GM13976 (cell line): Measurements from ENCODE around the gene LARP4.
"Not testable (repeated sequence)": the region's sequence is repeated elsewhere in the genome, so short reads cannot be mapped to it uniquely, and the experiment has no call there.

Source experiments
- DNase-seq: peaks from one replicate; pipeline ENCODE4 v3.0.0; 2012; ENCODE audit warnings: low spot score
- CTCF ChIP-seq: IDR thresholded peaks from 2 replicates; pipeline ENCODE4 v1.5.1; 2012; ENCODE audit warnings: borderline replicate concordance, mild to moderate bottlenecking; ENCODE audit not compliant: insufficient read depth; ENCODE audit errors: extremely low read depth, missing control alignments, control extremely low read depth
- in situ Hi-C: fragments of 300-500 bp; cut with MboI; formaldehyde crosslinking; loops from one replicate; pipeline ENCODE4 v1.12.0; 2022; ENCODE audit warnings: low sequenced_read_pairs, mixed read lengths, inconsistent platforms; ENCODE audit not compliant: unreplicated experiment

The LARP4 gene

GRCh38 chr12:50483488-50483887 is 82.8 kb downstream of the LARP4 start:
- DNase-seq = no peak
- in situ Hi-C loops = no loop called here
- TF ChIP-seq CTCF = no peak

GRCh38 chr12:50488801-50489200 is 88.1 kb downstream of the LARP4 start:
- TF ChIP-seq CTCF = no peak
- in situ Hi-C loops = no loop called here
- DNase-seq = no peak

GRCh38 chr12:50498119-50498518 is 97.4 kb downstream of the LARP4 start:
- DNase-seq, in situ Hi-C loops: not testable (repeated sequence)

GRCh38 chr12:50504798-50505674 is 104.4 kb downstream of the LARP4 start, which contains the start of gene DIP2B:
DIP2B (plus strand) TSS chr12:50504985; CDS start chr12:50505141, 156 bp downstream.
- in situ Hi-C loops = loop anchor here (5.0 kb wide), 1 partner anchor 132 kb away; no protein-coding TSS in a partner anchor
- peak; percentile 92 for DNase-seq
- TF ChIP-seq CTCF = peak; percentile 90

- TF ChIP-seq CTCF = no peak
- no peak for DNase-seq
- in situ Hi-C loops = loop anchor here (5.0 kb wide), 1 partner anchor 131 kb away; no protein-coding TSS in a partner anchor
Measured at GRCh38 chr12:50505675-50506530, 105.2 kb downstream of the LARP4 start.

GRCh38 chr12:50506753-50507473 is 106.2 kb downstream of the LARP4 start:
- in situ Hi-C loops = loop anchor here (5.0 kb wide), 1 partner anchor 130 kb away; no protein-coding TSS in a partner anchor
- no peak for DNase-seq
- TF ChIP-seq CTCF = no peak
